ENCODE data around the gene MTM1. TPM values are rescaled to one million over a fixed set of nuclear protein-coding genes. Genes with fewer than 3 reads are reported as not detected.

MTM1 gene
- total and polyA plus RNA-seq, 2 donors (not counting 1 experiment from before 2014, with no cell fraction given), result 8.7 to 29.8 TPM

GRCh38 chrX:150712619-150713018, 144.2 kb downstream of the MTM1 start:
- peak overlapping the region in 1 of 2 donors; percentile 42 for H3K27ac ChIP-seq (ENCODE audit: low read length in 2 of 2)
- H3K27me3 ChIP-seq (replicated peaks in 1 of 4; ENCODE audit: control extremely low read depth in 1 of 4, control insufficient read depth in 3 of 4, insufficient read depth in 4 of 4, low read length in 3 of 4), result no peaks in the 10 kb centered on the region
- no peak overlapping the region for H3K9ac ChIP-seq (ENCODE audit: low read length)
- peaks cover 0 to 12% of the 10 kb centered on the region in 2 experiments for H3K36me3 ChIP-seq (replicated peaks in 1 of 2; ENCODE audit: control extremely low read depth in 1 of 2, control insufficient read depth in 1 of 2, extremely low read depth in 1 of 2, insufficient read depth in 2 of 2, low read length in 1 of 2)
- peaks cover 11 to 17% of the 10 kb centered on the region in 2 donors for H3K4me1 ChIP-seq (ENCODE audit: control insufficient read depth in 2 of 2, insufficient read depth in 2 of 2, low read length in 2 of 2)
- Mint-ChIP-seq H3K27ac (peak overlapping the region; percentile 37), H3K9me3 (ENCODE audit: insufficient read depth) (no peaks in the 10 kb centered on the region), H3K27me3 (no peaks in the 10 kb centered on the region), H3K4me1 (peaks cover 37% of the 10 kb centered on the region), H3K4me3 (peak overlapping the region; percentile 33)
- ATAC-seq (ENCODE audit: low read depth) (no peak), DNase-seq (no peak)
- no peak overlapping the region for H3K4me3 ChIP-seq (ENCODE audit: control extremely low read depth in 1 of 5, extremely low read depth in 1 of 5, insufficient read depth in 1 of 5, low read depth in 2 of 5, low read length in 4 of 5)
- no peaks in the 10 kb centered on the region for H4K20me1 ChIP-seq (ENCODE audit: control insufficient read depth, insufficient read depth, low read length, poor library complexity, severe bottlenecking)
- no peak overlapping the region for H2AFZ ChIP-seq (ENCODE audit: insufficient read depth, low read depth, low read length, poor library complexity, severe bottlenecking)
- H3K9me3 ChIP-seq (ENCODE audit: control extremely low read depth in 1 of 3, control insufficient read depth in 2 of 3, insufficient read depth in 1 of 3, low read length in 2 of 3), result no peaks in the 10 kb centered on the region
- ChIA-PET POLR2A (interaction anchor here (1.2 kb wide), 1 partner anchor 20 kb away, joined by 3 read pairs; the partner anchor contains the start of gene MTMR1), CTCF (interaction anchor here (0.7 to 4.4 kb wide), 8 partner anchors 18 to 55 kb away, joined by 3 to 57 read pairs (median 4); no protein-coding TSS in a partner anchor)
- TF ChIP-seq CTCF (IDR thresholded peaks at IDR 0.05) (no peak), EZH2 (IDR thresholded peaks at IDR 0.05; ENCODE audit: borderline replicate concordance, insufficient read depth, low read depth, low read length, poor library complexity, severe bottlenecking) (no peak)
- H3K79me2 ChIP-seq (ENCODE audit: control insufficient read depth, insufficient read depth, low read length), result peaks cover 32% of the 10 kb centered on the region
- intact Hi-C loops (cut with micrococcal nuclease), result no loop called here
- H3K4me2 ChIP-seq (replicated peaks; ENCODE audit: low read depth, low read length, poor library complexity, severe bottlenecking), result peak overlapping the region; percentile 41

DNA sequence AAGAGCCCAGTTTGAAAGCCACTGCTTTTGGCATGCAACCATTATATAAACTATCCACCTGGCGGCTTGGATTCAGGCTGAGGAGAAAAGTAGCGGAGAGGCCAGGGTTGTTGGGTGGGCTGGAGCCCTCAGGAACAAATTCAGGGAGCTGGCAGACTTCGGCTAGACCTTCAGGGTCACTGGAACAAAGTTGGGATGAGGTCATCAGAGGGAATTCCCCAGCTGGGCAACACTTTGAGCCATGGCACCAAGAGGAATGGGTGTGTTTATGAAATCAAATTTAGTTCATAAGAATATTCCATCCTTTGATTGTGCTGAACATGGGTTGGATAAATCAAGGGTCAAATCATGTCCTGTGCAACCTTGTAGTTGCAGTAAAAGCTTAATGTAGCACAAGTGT, 146.8 kb downstream of the MTM1 start:
- WGBS (ENCODE audit: insufficient coverage), result no CpG with 5 or more reads among the region's 3 CpGs
- Histone ChIP-seq H3K4me3 (ENCODE audit: control extremely low read depth in 1 of 5, extremely low read depth in 1 of 5, insufficient read depth in 1 of 5, low read depth in 2 of 5, low read length in 4 of 5) (no peak overlapping the region), H4K20me1 (ENCODE audit: control insufficient read depth, insufficient read depth, low read length, poor library complexity, severe bottlenecking) (peaks cover 5% of the 10 kb centered on the region), H3K4me1 (ENCODE audit: control insufficient read depth in 2 of 2, insufficient read depth in 2 of 2, low read length in 2 of 2) (peaks cover 11 to 17% of the 10 kb centered on the region in 2 donors), H2AFZ (ENCODE audit: insufficient read depth, low read depth, low read length, poor library complexity, severe bottlenecking) (no peak overlapping the region), H3K4me2 (replicated peaks; ENCODE audit: low read depth, low read length, poor library complexity, severe bottlenecking) (no peak overlapping the region), H3K27ac (ENCODE audit: low read length in 2 of 2) (no peak overlapping the region), H3K27me3 (replicated peaks in 1 of 4; ENCODE audit: control extremely low read depth in 1 of 4, control insufficient read depth in 3 of 4, insufficient read depth in 4 of 4, low read length in 3 of 4) (no peaks in the 10 kb centered on the region), H3K79me2 (ENCODE audit: control insufficient read depth, insufficient read depth, low read length) (peaks cover 39% of the 10 kb centered on the region), H3K36me3 (replicated peaks in 1 of 2; ENCODE audit: control extremely low read depth in 1 of 2, control insufficient read depth in 1 of 2, extremely low read depth in 1 of 2, insufficient read depth in 2 of 2, low read length in 1 of 2) (peaks cover 0 to 8% of the 10 kb centered on the region in 2 experiments), H3K9ac (ENCODE audit: low read length) (no peak overlapping the region), H3K9me3 (ENCODE audit: control extremely low read depth in 1 of 3, control insufficient read depth in 2 of 3, insufficient read depth in 1 of 3, low read length in 2 of 3) (no peaks in the 10 kb centered on the region)
- H3K27ac Mint-ChIP-seq, result peak overlapping the region; percentile 50
- H3K9me3 Mint-ChIP-seq (ENCODE audit: insufficient read depth), result no peaks in the 10 kb centered on the region
- H3K27me3 Mint-ChIP-seq, result no peaks in the 10 kb centered on the region
- H3K4me1 Mint-ChIP-seq, result peaks cover 34% of the 10 kb centered on the region
- ChIA-PET POLR2A (no interaction called here), CTCF (interaction anchor here (0.8 to 4.9 kb wide), 12 partner anchors 8 to 114 kb away, joined by 3 to 57 read pairs (median 4); partner anchors contain the start of gene MTMR1)
- intact Hi-C loops (cut with micrococcal nuclease), result loop anchor here (5.0 kb wide), 1 partner anchor 138 kb away; no protein-coding TSS in a partner anchor
- no peak for ATAC-seq (ENCODE audit: low read depth)
- TF ChIP-seq EZH2 (IDR thresholded peaks at IDR 0.05; ENCODE audit: borderline replicate concordance, insufficient read depth, low read depth, low read length, poor library complexity, severe bottlenecking) (no peak), CTCF (IDR thresholded peaks at IDR 0.05) (no peak)
- no peak for DNase-seq
- H3K4me3 Mint-ChIP-seq, result no peak overlapping the region

Measured in B cell (primary cell).